H1 (cell line): Measurements from ENCODE around the gene ALPK3. TPM values are rescaled to one million over a fixed set of nuclear protein-coding genes. Genes with fewer than 3 reads are reported as not detected.

Experiments used
- CHD1 ChIP-seq: IDR thresholded peaks from 2 replicates; pipeline ENCODE4 v1.6.1; 2012; ENCODE audit warnings: low read depth, low read length, improper control_type of control experiment
- SUZ12 ChIP-seq: fragments of 200-600 bp; sonication (generic); IDR thresholded peaks from 2 replicates; pipeline ENCODE4 v1.6.1; 2012; ENCODE audit warnings: mild to moderate bottlenecking, inconsistent platforms, low read length, moderate library complexity, mixed read lengths
- polyA plus RNA-seq, 7 experiments: library from polyadenylated mRNA; depleted of rRNA in 3 of 7; stranded (reverse) in 5 of 7; unstranded in 2 of 7; fragments of >200 nt in 5 of 7; fragments of 200-250 nt in 2 of 7; gene quantifications; 1 replicate in 5 of 7; 2 replicates in 1 of 7; 4 replicates in 1 of 7; pipeline versions ENCODE4 v1.2.1 to v1.2.3, GENCODE V29; 2011 to 2013; ENCODE audit warnings: missing spikeins in 2 of 7, mixed read lengths in 2 of 7
- total RNA-seq: library from RNA; stranded (reverse); fragmentation: NEBNext Ultra II Directional; extraction: Animal tissue kit (Norgen Biotek cat#: 25700); gene quantifications from 2 replicates; pipeline ENCODE4 v1.2.1, GENCODE V29; 2021
- TF ChIP-seq, protein P1 (sequence below): fragments of 300-600 bp; sonication (generic); IDR thresholded peaks from 2 replicates; pipeline ENCODE4 v1.7.1; 2012; ENCODE audit warnings: low read length, moderate library complexity, mild to moderate bottlenecking, inconsistent platforms; ENCODE audit not compliant: insufficient replicate concordance

Gene ALPK3
- total and polyA plus RNA-seq, 2 of the 8 experiments (the other 6 are each of a cell fraction or from before 2014, with no cell fraction given) = 4.4 to 19.2 TPM

DNA sequence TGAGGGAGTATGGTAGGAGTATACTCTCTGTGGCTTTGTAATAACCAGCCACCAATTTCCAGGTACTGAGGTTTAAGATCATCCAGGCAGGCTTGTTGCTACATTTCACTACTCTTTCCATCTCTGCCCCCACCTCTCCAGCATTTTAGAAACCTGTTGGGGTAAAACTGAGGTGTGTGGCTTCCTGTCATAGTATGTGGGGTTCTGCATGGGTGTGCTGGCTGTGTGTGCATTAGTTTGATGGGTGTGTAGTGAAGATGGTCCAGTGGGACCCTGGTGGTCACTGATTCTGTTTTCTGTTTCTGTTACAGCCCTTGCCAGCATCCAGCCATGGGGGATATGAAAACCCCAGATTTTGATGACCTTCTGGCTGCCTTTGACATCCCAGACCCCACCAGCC lies 34.8 kb upstream of the ALPK3 start (continued):
- TF ChIP-seq, protein P1, sequence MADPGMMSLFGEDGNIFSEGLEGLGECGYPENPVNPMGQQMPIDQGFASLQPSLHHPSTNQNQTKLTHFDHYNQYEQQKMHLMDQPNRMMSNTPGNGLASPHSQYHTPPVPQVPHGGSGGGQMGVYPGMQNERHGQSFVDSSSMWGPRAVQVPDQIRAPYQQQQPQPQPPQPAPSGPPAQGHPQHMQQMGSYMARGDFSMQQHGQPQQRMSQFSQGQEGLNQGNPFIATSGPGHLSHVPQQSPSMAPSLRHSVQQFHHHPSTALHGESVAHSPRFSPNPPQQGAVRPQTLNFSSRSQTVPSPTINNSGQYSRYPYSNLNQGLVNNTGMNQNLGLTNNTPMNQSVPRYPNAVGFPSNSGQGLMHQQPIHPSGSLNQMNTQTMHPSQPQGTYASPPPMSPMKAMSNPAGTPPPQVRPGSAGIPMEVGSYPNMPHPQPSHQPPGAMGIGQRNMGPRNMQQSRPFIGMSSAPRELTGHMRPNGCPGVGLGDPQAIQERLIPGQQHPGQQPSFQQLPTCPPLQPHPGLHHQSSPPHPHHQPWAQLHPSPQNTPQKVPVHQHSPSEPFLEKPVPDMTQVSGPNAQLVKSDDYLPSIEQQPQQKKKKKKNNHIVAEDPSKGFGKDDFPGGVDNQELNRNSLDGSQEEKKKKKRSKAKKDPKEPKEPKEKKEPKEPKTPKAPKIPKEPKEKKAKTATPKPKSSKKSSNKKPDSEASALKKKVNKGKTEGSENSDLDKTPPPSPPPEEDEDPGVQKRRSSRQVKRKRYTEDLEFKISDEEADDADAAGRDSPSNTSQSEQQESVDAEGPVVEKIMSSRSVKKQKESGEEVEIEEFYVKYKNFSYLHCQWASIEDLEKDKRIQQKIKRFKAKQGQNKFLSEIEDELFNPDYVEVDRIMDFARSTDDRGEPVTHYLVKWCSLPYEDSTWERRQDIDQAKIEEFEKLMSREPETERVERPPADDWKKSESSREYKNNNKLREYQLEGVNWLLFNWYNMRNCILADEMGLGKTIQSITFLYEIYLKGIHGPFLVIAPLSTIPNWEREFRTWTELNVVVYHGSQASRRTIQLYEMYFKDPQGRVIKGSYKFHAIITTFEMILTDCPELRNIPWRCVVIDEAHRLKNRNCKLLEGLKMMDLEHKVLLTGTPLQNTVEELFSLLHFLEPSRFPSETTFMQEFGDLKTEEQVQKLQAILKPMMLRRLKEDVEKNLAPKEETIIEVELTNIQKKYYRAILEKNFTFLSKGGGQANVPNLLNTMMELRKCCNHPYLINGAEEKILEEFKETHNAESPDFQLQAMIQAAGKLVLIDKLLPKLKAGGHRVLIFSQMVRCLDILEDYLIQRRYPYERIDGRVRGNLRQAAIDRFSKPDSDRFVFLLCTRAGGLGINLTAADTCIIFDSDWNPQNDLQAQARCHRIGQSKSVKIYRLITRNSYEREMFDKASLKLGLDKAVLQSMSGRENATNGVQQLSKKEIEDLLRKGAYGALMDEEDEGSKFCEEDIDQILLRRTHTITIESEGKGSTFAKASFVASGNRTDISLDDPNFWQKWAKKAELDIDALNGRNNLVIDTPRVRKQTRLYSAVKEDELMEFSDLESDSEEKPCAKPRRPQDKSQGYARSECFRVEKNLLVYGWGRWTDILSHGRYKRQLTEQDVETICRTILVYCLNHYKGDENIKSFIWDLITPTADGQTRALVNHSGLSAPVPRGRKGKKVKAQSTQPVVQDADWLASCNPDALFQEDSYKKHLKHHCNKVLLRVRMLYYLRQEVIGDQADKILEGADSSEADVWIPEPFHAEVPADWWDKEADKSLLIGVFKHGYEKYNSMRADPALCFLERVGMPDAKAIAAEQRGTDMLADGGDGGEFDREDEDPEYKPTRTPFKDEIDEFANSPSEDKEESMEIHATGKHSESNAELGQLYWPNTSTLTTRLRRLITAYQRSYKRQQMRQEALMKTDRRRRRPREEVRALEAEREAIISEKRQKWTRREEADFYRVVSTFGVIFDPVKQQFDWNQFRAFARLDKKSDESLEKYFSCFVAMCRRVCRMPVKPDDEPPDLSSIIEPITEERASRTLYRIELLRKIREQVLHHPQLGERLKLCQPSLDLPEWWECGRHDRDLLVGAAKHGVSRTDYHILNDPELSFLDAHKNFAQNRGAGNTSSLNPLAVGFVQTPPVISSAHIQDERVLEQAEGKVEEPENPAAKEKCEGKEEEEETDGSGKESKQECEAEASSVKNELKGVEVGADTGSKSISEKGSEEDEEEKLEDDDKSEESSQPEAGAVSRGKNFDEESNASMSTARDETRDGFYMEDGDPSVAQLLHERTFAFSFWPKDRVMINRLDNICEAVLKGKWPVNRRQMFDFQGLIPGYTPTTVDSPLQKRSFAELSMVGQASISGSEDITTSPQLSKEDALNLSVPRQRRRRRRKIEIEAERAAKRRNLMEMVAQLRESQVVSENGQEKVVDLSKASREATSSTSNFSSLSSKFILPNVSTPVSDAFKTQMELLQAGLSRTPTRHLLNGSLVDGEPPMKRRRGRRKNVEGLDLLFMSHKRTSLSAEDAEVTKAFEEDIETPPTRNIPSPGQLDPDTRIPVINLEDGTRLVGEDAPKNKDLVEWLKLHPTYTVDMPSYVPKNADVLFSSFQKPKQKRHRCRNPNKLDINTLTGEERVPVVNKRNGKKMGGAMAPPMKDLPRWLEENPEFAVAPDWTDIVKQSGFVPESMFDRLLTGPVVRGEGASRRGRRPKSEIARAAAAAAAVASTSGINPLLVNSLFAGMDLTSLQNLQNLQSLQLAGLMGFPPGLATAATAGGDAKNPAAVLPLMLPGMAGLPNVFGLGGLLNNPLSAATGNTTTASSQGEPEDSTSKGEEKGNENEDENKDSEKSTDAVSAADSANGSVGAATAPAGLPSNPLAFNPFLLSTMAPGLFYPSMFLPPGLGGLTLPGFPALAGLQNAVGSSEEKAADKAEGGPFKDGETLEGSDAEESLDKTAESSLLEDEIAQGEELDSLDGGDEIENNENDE = no peak
- TF ChIP-seq SUZ12 = no peak
- no peak for TF ChIP-seq CHD1
